Measurements from ENCODE around the gene NHSL2.
"Not testable (repeated sequence)": the region's sequence is repeated elsewhere in the genome, so short reads cannot be mapped to it uniquely, and the experiment has no call there.

The NHSL2 gene

GRCh38 chrX:72045552-72046277 lies 135.1 kb downstream of the NHSL2 start:
- DNase-seq: no peak

GRCh38 chrX:72046447-72046846 lies 135.8 kb downstream of the NHSL2 start:
- DNase-seq: no peak

- no peak for DNase-seq
These were observed 138.1 kb downstream of the NHSL2 start for GRCh38 chrX:72048510-72049455.

GRCh38 chrX:72050011-72050410 lies 139.4 kb downstream of the NHSL2 start:
- DNase-seq: no peak

GRCh38 chrX:72051589-72051988 lies 140.9 kb downstream of the NHSL2 start:
- DNase-seq: no peak

GRCh38 chrX:72052415-72053090 lies 141.9 kb downstream of the NHSL2 start:
- no peak for DNase-seq

- no peak for DNase-seq
These were observed 142.9 kb downstream of the NHSL2 start for GRCh38 chrX:72053508-72053907.

- DNase-seq: no peak
These were observed 144.3 kb downstream of the NHSL2 start for GRCh38 chrX:72054779-72055489.

- no peak for DNase-seq
These were observed 146.7 kb downstream of the NHSL2 start for GRCh38 chrX:72057331-72057730.

- no peak for DNase-seq
These were observed 147.2 kb downstream of the NHSL2 start for GRCh38 chrX:72057849-72058248.

GRCh38 chrX:72058346-72058745 lies 147.7 kb downstream of the NHSL2 start:
- DNase-seq: not testable (repeated sequence)

GRCh38 chrX:72060196-72060920 lies 149.7 kb downstream of the NHSL2 start:
- no peak for DNase-seq

GRCh38 chrX:72060921-72061490 lies 150.4 kb downstream of the NHSL2 start:
- DNase-seq: no peak

GRCh38 chrX:72062916-72063315 lies 152.3 kb downstream of the NHSL2 start:
- no peak for DNase-seq

- DNase-seq: no peak
These were observed 158.9 kb downstream of the NHSL2 start for GRCh38 chrX:72069350-72070160.

GRCh38 chrX:72071213-72071612 lies 160.6 kb downstream of the NHSL2 start:
- no peak for DNase-seq

- no peak for DNase-seq
These were observed 163.0 kb downstream of the NHSL2 start for GRCh38 chrX:72073633-72074032.

GRCh38 chrX:72078411-72078810 lies 167.8 kb downstream of the NHSL2 start:
- no peak for DNase-seq

- DNase-seq: no peak
These were observed 169.0 kb downstream of the NHSL2 start for GRCh38 chrX:72079607-72080006.

- no peak for DNase-seq
These were observed 169.5 kb downstream of the NHSL2 start for GRCh38 chrX:72080150-72080549.

GRCh38 chrX:72080800-72081199 lies 170.2 kb downstream of the NHSL2 start:
- DNase-seq: no peak

All from activated CD8-positive, alpha-beta memory T cell treated with anti-CD3 and anti-CD28 coated beads, Interleukin-2, amount 50 U/mL, for 48 hours (primary cell).